CD4-positive, alpha-beta T cell treated with Interleukin-21 for 1 hour (primary cell): ENCODE measurements around the gene IFT25.
"Not testable (repeated sequence)": the region's sequence is repeated elsewhere in the genome, so short reads cannot be mapped to it uniquely, and the experiment has no call there.

Experiments
- DNase-seq: peaks from one replicate; pipeline ENCODE4 v3.0.0-alpha.2; 2020

The IFT25 gene

GRCh38 chr1:53883600-53883999 is 61.9 kb downstream of the IFT25 start:
- DNase-seq = not testable (repeated sequence)

- DNase-seq = not testable (repeated sequence)
Measured at GRCh38 chr1:53881853-53882252, 63.6 kb downstream of the IFT25 start.

- DNase-seq = peak; percentile 51
Measured at GRCh38 chr1:53878492-53879105, 66.9 kb downstream of the IFT25 start.

GRCh38 chr1:53875150-53875549 is 70.3 kb downstream of the IFT25 start:
- not testable (repeated sequence) for DNase-seq

GRCh38 chr1:53871773-53872484 is 73.6 kb downstream of the IFT25 start:
- DNase-seq = no peak
